ENCODE results near the gene UGGT2.
"Not testable (repeated sequence)": the region's sequence is repeated elsewhere in the genome, so short reads cannot be mapped to it uniquely, and the experiment has no call there.

UGGT2 gene

GRCh38 chr13:95896301-95896700 is 156.9 kb downstream of the UGGT2 start:
- no peak for ATAC-seq (replicated peaks; ENCODE audit: extremely low read depth, poor library complexity, severe bottlenecking)
- H3K4me3 Mint-ChIP-seq = no peak overlapping the region
- no peak overlapping the region for H3K27ac Mint-ChIP-seq (ENCODE audit: low read depth)
- DNase-seq (ENCODE audit: low spot score in 2 of 2) = no peak
- H3K4me1 Mint-ChIP-seq = no peaks in the 10 kb centered on the region
- no peaks in the 10 kb centered on the region for H3K36me3 Mint-ChIP-seq (ENCODE audit: insufficient read depth)
- no peaks in the 10 kb centered on the region for H3K27me3 Mint-ChIP-seq
- no peaks in the 10 kb centered on the region for H3K9me3 Mint-ChIP-seq

GRCh38 chr13:95893861-95894260 is 159.3 kb downstream of the UGGT2 start:
- no peaks in the 10 kb centered on the region for H3K36me3 Mint-ChIP-seq (ENCODE audit: insufficient read depth)
- no peak for ATAC-seq (replicated peaks; ENCODE audit: extremely low read depth, poor library complexity, severe bottlenecking)
- H3K27ac Mint-ChIP-seq (ENCODE audit: low read depth) = no peak overlapping the region
- no peaks in the 10 kb centered on the region for H3K27me3 Mint-ChIP-seq
- no peaks in the 10 kb centered on the region for H3K4me1 Mint-ChIP-seq
- no peak overlapping the region for H3K4me3 Mint-ChIP-seq
- H3K9me3 Mint-ChIP-seq = no peaks in the 10 kb centered on the region
- DNase-seq (ENCODE audit: low spot score in 2 of 2) = no peak

- Mint-ChIP-seq H3K4me3 (no peak overlapping the region), H3K27me3 (peaks cover 19% of the 10 kb centered on the region), H3K4me1 (no peaks in the 10 kb centered on the region), H3K27ac (ENCODE audit: low read depth) (no peak overlapping the region), H3K9me3 (no peaks in the 10 kb centered on the region), H3K36me3 (ENCODE audit: insufficient read depth) (no peaks in the 10 kb centered on the region)
- DNase-seq (ENCODE audit: low spot score in 2 of 2) (no peak), ATAC-seq (replicated peaks; ENCODE audit: extremely low read depth, poor library complexity, severe bottlenecking) (no peak)
These were observed 171.1 kb downstream of the UGGT2 start for GRCh38 chr13:95882121-95882520.

- no peak overlapping the region for H3K4me3 Mint-ChIP-seq
These were observed 172.9 kb downstream of the UGGT2 start for GRCh38 chr13:95880331-95880730.

GRCh38 chr13:95874286-95874685 is 178.9 kb downstream of the UGGT2 start:
- no peaks in the 10 kb centered on the region for H3K4me1 Mint-ChIP-seq
- H3K9me3 Mint-ChIP-seq = no peaks in the 10 kb centered on the region
- H3K27me3 Mint-ChIP-seq = peaks cover 15% of the 10 kb centered on the region
- ATAC-seq (replicated peaks; ENCODE audit: extremely low read depth, poor library complexity, severe bottlenecking) (no peak), DNase-seq (ENCODE audit: low spot score in 2 of 2) (no peak)
- H3K36me3 Mint-ChIP-seq (ENCODE audit: insufficient read depth) = no peaks in the 10 kb centered on the region
- H3K27ac Mint-ChIP-seq (ENCODE audit: low read depth) = no peak overlapping the region
- no peak overlapping the region for H3K4me3 Mint-ChIP-seq

More at GRCh38 chr13:95880331-95880730, 172.9 kb downstream of the UGGT2 start:
- Mint-ChIP-seq H3K27ac (ENCODE audit: low read depth) (no peak overlapping the region), H3K4me1 (no peaks in the 10 kb centered on the region), H3K36me3 (ENCODE audit: insufficient read depth) (no peaks in the 10 kb centered on the region), H3K9me3 (no peaks in the 10 kb centered on the region), H3K27me3 (peaks cover 19% of the 10 kb centered on the region)
- ATAC-seq (replicated peaks; ENCODE audit: extremely low read depth, poor library complexity, severe bottlenecking) (no peak), DNase-seq (ENCODE audit: low spot score in 2 of 2) (no peak)

- H3K27me3 Mint-ChIP-seq = peaks cover 26% of the 10 kb centered on the region
- H3K36me3 Mint-ChIP-seq (ENCODE audit: insufficient read depth) = no peaks in the 10 kb centered on the region
- DNase-seq (ENCODE audit: low spot score in 2 of 2) (no peak), ATAC-seq (replicated peaks; ENCODE audit: extremely low read depth, poor library complexity, severe bottlenecking) (no peak)
- H3K27ac Mint-ChIP-seq (ENCODE audit: low read depth) = no peak overlapping the region
- no peaks in the 10 kb centered on the region for H3K9me3 Mint-ChIP-seq
- no peaks in the 10 kb centered on the region for H3K4me1 Mint-ChIP-seq
- H3K4me3 Mint-ChIP-seq = no peak overlapping the region
These were observed 182.8 kb downstream of the UGGT2 start for GRCh38 chr13:95870421-95870820.

GRCh38 chr13:95865080-95865615 is 188.1 kb downstream of the UGGT2 start:
- Mint-ChIP-seq H3K9me3 (no peaks in the 10 kb centered on the region), H3K4me1 (no peaks in the 10 kb centered on the region), H3K27me3 (peaks cover 12% of the 10 kb centered on the region), H3K36me3 (ENCODE audit: insufficient read depth) (no peaks in the 10 kb centered on the region), H3K27ac (ENCODE audit: low read depth) (no peak overlapping the region), H3K4me3 (no peak overlapping the region)
- no peak for DNase-seq (ENCODE audit: low spot score in 2 of 2)
- no peak for ATAC-seq (replicated peaks; ENCODE audit: extremely low read depth, poor library complexity, severe bottlenecking)

- Mint-ChIP-seq H3K9me3 (no peaks in the 10 kb centered on the region), H3K4me3 (no peak overlapping the region), H3K4me1 (no peaks in the 10 kb centered on the region), H3K36me3 (ENCODE audit: insufficient read depth) (no peaks in the 10 kb centered on the region), H3K27ac (ENCODE audit: low read depth) (no peak overlapping the region), H3K27me3 (peaks cover 24% of the 10 kb centered on the region)
- ATAC-seq (replicated peaks; ENCODE audit: extremely low read depth, poor library complexity, severe bottlenecking) = no peak
- DNase-seq (ENCODE audit: low spot score in 2 of 2) = no peak
These were observed 190.8 kb downstream of the UGGT2 start for GRCh38 chr13:95862408-95862807.

- H3K27ac Mint-ChIP-seq (ENCODE audit: low read depth) = no peak overlapping the region
- DNase-seq (ENCODE audit: low spot score in 2 of 2) = no peak
- H3K4me3 Mint-ChIP-seq = no peak overlapping the region
- H3K9me3 Mint-ChIP-seq = no peaks in the 10 kb centered on the region
- H3K4me1 Mint-ChIP-seq = no peaks in the 10 kb centered on the region
- peaks cover 23% of the 10 kb centered on the region for H3K27me3 Mint-ChIP-seq
- no peak for ATAC-seq (replicated peaks; ENCODE audit: extremely low read depth, poor library complexity, severe bottlenecking)
- H3K36me3 Mint-ChIP-seq (ENCODE audit: insufficient read depth) = no peaks in the 10 kb centered on the region
These were observed 191.9 kb downstream of the UGGT2 start for GRCh38 chr13:95861296-95861695.

- Mint-ChIP-seq H3K4me3 (no peak overlapping the region), H3K36me3 (ENCODE audit: insufficient read depth) (no peaks in the 10 kb centered on the region), H3K27ac (ENCODE audit: low read depth) (no peak overlapping the region), H3K9me3 (no peaks in the 10 kb centered on the region), H3K4me1 (no peaks in the 10 kb centered on the region), H3K27me3 (peaks cover 12% of the 10 kb centered on the region)
- no peak for ATAC-seq (replicated peaks; ENCODE audit: extremely low read depth, poor library complexity, severe bottlenecking)
- no peak for DNase-seq (ENCODE audit: low spot score in 2 of 2)
These were observed 194.7 kb downstream of the UGGT2 start for GRCh38 chr13:95858286-95859075.

- not testable (repeated sequence) for ATAC-seq (replicated peaks; ENCODE audit: extremely low read depth, poor library complexity, severe bottlenecking); H3K27ac Mint-ChIP-seq (ENCODE audit: low read depth); H3K9me3 Mint-ChIP-seq; H3K36me3 Mint-ChIP-seq (ENCODE audit: insufficient read depth); H3K4me1 Mint-ChIP-seq; DNase-seq (ENCODE audit: low spot score in 2 of 2); H3K4me3 Mint-ChIP-seq
- H3K27me3 Mint-ChIP-seq = peaks cover 27% of the 10 kb centered on the region
These were observed 207.5 kb downstream of the UGGT2 start for GRCh38 chr13:95845656-95846055.

GRCh38 chr13:95842898-95843297 is 210.3 kb downstream of the UGGT2 start:
- Mint-ChIP-seq H3K4me3 (no peak overlapping the region), H3K9me3 (no peaks in the 10 kb centered on the region), H3K4me1 (no peaks in the 10 kb centered on the region), H3K36me3 (ENCODE audit: insufficient read depth) (no peaks in the 10 kb centered on the region), H3K27me3 (peaks cover 25% of the 10 kb centered on the region), H3K27ac (ENCODE audit: low read depth) (no peak overlapping the region)
- no peak for DNase-seq (ENCODE audit: low spot score in 2 of 2)
- no peak for ATAC-seq (replicated peaks; ENCODE audit: extremely low read depth, poor library complexity, severe bottlenecking)

- no peaks in the 10 kb centered on the region for H3K36me3 Mint-ChIP-seq (ENCODE audit: insufficient read depth)
- peaks cover 25% of the 10 kb centered on the region for H3K27me3 Mint-ChIP-seq
- H3K9me3 Mint-ChIP-seq = no peaks in the 10 kb centered on the region
- no peaks in the 10 kb centered on the region for H3K4me1 Mint-ChIP-seq
- H3K4me3 Mint-ChIP-seq = no peak overlapping the region
- DNase-seq (ENCODE audit: low spot score in 2 of 2) = no peak
- H3K27ac Mint-ChIP-seq (ENCODE audit: low read depth) = no peak overlapping the region
- no peak for ATAC-seq (replicated peaks; ENCODE audit: extremely low read depth, poor library complexity, severe bottlenecking)
These were observed 211.3 kb downstream of the UGGT2 start for GRCh38 chr13:95841894-95842293.

All from central memory CD8-positive, alpha-beta T cell (primary cell).